Trophoblast cell (in vitro differentiated cells and primary cell): ENCODE results near the gene PHOSPHO1.

Source experiments
- DNase-seq, 2 donors: peaks; one replicate each; pipeline ENCODE4 v3.0.0-alpha.2; 2016
- H2AFZ ChIP-seq: 2 replicates; pipeline ENCODE4 v1.6.1; 2013; ENCODE audit warnings: low read length, moderate library complexity, mild to moderate bottlenecking; ENCODE audit not compliant: insufficient read depth, poor library complexity
- H2AK5ac ChIP-seq: 2 replicates; pipeline ENCODE4 v1.6.1; 2013; ENCODE audit warnings: mild to moderate bottlenecking, low read length
- H2BK120ac ChIP-seq: 2 replicates; pipeline ENCODE4 v1.6.1; 2013; ENCODE audit warnings: low read length, mild to moderate bottlenecking, moderate library complexity; ENCODE audit not compliant: insufficient read depth, poor library complexity
- H2BK12ac ChIP-seq: 2 replicates; pipeline ENCODE4 v1.6.1; 2013; ENCODE audit warnings: mild to moderate bottlenecking, low read length, moderate library complexity
- H2BK5ac ChIP-seq: 2 replicates; pipeline ENCODE4 v1.6.1; 2013; ENCODE audit warnings: low read length, low read depth, moderate library complexity, mild to moderate bottlenecking; ENCODE audit not compliant: poor library complexity
- H3K14ac ChIP-seq: 2 replicates; pipeline ENCODE4 v1.6.1; 2013; ENCODE audit warnings: mild to moderate bottlenecking, low read length
- H3K18ac ChIP-seq: 2 replicates; pipeline ENCODE4 v1.6.1; 2013; ENCODE audit warnings: mild to moderate bottlenecking, low read length
- H3K23ac ChIP-seq: 2 replicates; pipeline ENCODE4 v1.6.1; 2013; ENCODE audit warnings: low read length
- H3K27ac ChIP-seq: 2 replicates; pipeline ENCODE4 v1.5.1; 2013; ENCODE audit warnings: low read depth, mild to moderate bottlenecking, inconsistent platforms, low read length, moderate library complexity
- H3K27me3 ChIP-seq: 2 replicates; pipeline ENCODE4 v1.6.1; 2013; ENCODE audit warnings: inconsistent platforms, mild to moderate bottlenecking, low read length, moderate library complexity; ENCODE audit not compliant: insufficient read depth
- H3K36me3 ChIP-seq, 2 experiments: 1 replicate in 1 of 2; 2 replicates in 1 of 2; pipeline ENCODE4 v1.6.1; 2013; ENCODE audit warnings: low read length in 2 of 2, mild to moderate bottlenecking in 2 of 2, moderate library complexity in 1 of 2; ENCODE audit not compliant: insufficient read depth in 2 of 2, control insufficient read depth in 1 of 2
- H3K4ac ChIP-seq: 2 replicates; pipeline ENCODE4 v1.6.1; 2013; ENCODE audit warnings: low read depth, mild to moderate bottlenecking, low read length, moderate library complexity
- H3K4me1 ChIP-seq, 2 experiments: 1 replicate in 1 of 2; 2 replicates in 1 of 2; pipeline ENCODE4 v1.6.1; 2013; ENCODE audit warnings: low read length in 2 of 2, mild to moderate bottlenecking in 2 of 2, moderate library complexity in 1 of 2; ENCODE audit not compliant: insufficient read depth in 2 of 2, control insufficient read depth in 1 of 2
- H3K4me2 ChIP-seq: 2 replicates; pipeline ENCODE4 v1.6.1; 2013; ENCODE audit warnings: inconsistent platforms, mild to moderate bottlenecking, low read length, moderate library complexity
- H3K4me3 ChIP-seq: 2 replicates; pipeline ENCODE4 v1.5.1; 2013; ENCODE audit warnings: mild to moderate bottlenecking, low read depth, low read length, inconsistent platforms
- H3K79me1 ChIP-seq: one replicate; pipeline ENCODE4 v1.6.1; 2013; ENCODE audit warnings: low read length
- H3K79me2 ChIP-seq: 2 replicates; pipeline ENCODE4 v1.6.1; 2013; ENCODE audit warnings: low read length, mild to moderate bottlenecking; ENCODE audit not compliant: control insufficient read depth, insufficient read depth, poor library complexity
- H3K9ac ChIP-seq: 2 replicates; pipeline ENCODE4 v1.6.1; 2013; ENCODE audit warnings: mild to moderate bottlenecking, low read length
- H3K9me3 ChIP-seq: 2 replicates; pipeline ENCODE4 v1.6.1; 2013; ENCODE audit warnings: low read depth, mild to moderate bottlenecking, control low read depth, inconsistent platforms, low read length; ENCODE audit not compliant: insufficient read depth
- H4K12ac ChIP-seq: 2 replicates; pipeline ENCODE4 v1.6.1; 2013; ENCODE audit warnings: low read depth, mild to moderate bottlenecking, low read length, moderate library complexity
- H4K8ac ChIP-seq: 2 replicates; pipeline ENCODE4 v1.6.1; 2013; ENCODE audit warnings: low read depth, mild to moderate bottlenecking, low read length, moderate library complexity
- H4K91ac ChIP-seq: one replicate; pipeline ENCODE4 v1.6.1; 2013; ENCODE audit warnings: low read depth, mild to moderate bottlenecking, low read length, moderate library complexity
- WGBS: extraction: QIAGEN DNeasy Blood & Tissue Kit; methylation state at CpG from one replicate; pipeline ENCODE4 v1.1.7; 2013; ENCODE audit warnings: missing lambda C conversion rate; ENCODE audit not compliant: insufficient read length, insufficient coverage; ENCODE audit errors: extremely low coverage; 5-methylcytosine and 5-hydroxymethylcytosine counted together

The PHOSPHO1 gene

GRCh38 chr17:49231563-49231894 is 942 bp upstream of the PHOSPHO1 start:
- Histone ChIP-seq H3K14ac (no peak overlapping the region), H3K79me2 (peaks cover 1% of the 10 kb centered on the region), H3K36me3 (no peaks in the 10 kb centered on the region), H3K4me3 (no peak overlapping the region), H4K91ac (no peak overlapping the region), H3K4me2 (no peak overlapping the region), H3K18ac (no peak overlapping the region), H2BK12ac (no peak overlapping the region), H4K12ac (no peak overlapping the region), H2BK5ac (no peak overlapping the region), H3K9ac (no peak overlapping the region), H4K8ac (no peak overlapping the region), H3K79me1 (peaks cover 3% of the 10 kb centered on the region), H3K4ac (no peak overlapping the region), H3K27ac (no peak overlapping the region), H3K9me3 (no peaks in the 10 kb centered on the region), H2AFZ (no peak overlapping the region), H2AK5ac (no peak overlapping the region), H2BK120ac (no peak overlapping the region), H3K4me1 (peaks cover 14 to 15% of the 10 kb centered on the region in 2 experiments), H3K23ac (no peak overlapping the region), H3K27me3 (peaks cover 21% of the 10 kb centered on the region)
- DNase-seq: no peak
- WGBS: no CpG with 5 or more reads among the region's 7 CpGs

DNA sequence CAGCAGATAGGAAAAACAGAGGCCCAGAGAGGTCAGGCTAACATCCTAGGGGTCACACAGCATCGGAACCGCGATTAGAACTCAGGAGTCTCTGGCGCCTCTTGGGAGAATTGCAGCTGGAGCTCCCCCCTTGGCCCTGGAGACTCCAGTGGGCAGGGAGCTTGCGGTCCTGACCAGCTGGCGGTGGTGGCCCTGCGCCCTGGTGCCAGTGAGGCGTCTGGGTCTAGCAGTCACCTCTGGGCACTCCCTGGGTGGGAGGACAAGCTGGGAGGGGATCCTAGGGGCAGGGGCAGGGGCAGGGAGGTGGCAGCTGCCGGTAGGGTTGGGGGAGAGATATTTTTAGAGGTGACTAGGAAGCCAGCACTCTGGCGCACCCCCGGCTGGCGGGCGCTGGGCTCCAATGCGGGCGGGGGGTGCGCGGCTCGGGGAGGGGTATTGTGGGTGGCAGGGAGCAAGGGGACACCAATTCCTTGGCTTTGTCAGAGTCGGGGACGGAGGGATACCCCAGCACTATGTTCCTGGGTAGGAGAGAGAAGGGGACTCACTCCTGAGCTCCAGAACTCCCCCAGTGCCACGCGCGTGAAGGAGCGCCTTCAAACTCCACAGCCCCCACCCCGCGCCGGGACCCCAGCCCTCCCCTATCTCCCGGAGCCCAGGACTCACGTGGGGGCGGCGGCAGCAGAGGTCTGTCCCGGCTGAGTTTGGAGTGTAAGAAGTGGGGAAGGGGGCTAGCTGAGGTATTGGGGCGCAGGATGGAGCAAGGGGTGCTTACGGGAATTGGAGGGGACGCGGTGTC is 584 bp downstream of the PHOSPHO1 start:
- H3K4me3 ChIP-seq: peak overlapping the region; percentile 57
- peaks cover 9% of the 10 kb centered on the region in 2 experiments for H3K4me1 ChIP-seq
- H3K27ac ChIP-seq: no peak overlapping the region
- peaks cover 2% of the 10 kb centered on the region for H3K9me3 ChIP-seq
- WGBS: no CpG with 5 or more reads among the region's 36 CpGs
- peak overlapping the region; percentile 40 for H3K18ac ChIP-seq
- no peak overlapping the region for H4K12ac ChIP-seq
- H2BK12ac ChIP-seq: no peak overlapping the region
- H3K4ac ChIP-seq: no peak overlapping the region
- H3K79me2 ChIP-seq: peaks cover 1% of the 10 kb centered on the region
- H2BK5ac ChIP-seq: no peak overlapping the region
- H2AFZ ChIP-seq: peak overlapping the region; percentile 77
- no peak overlapping the region for H4K91ac ChIP-seq
- H3K9ac ChIP-seq: no peak overlapping the region
- no peak overlapping the region for H3K23ac ChIP-seq
- H3K27me3 ChIP-seq: peaks cover 31% of the 10 kb centered on the region
- H3K36me3 ChIP-seq: no peaks in the 10 kb centered on the region
- H2BK120ac ChIP-seq: no peak overlapping the region
- no peak overlapping the region for H2AK5ac ChIP-seq
- peak overlapping the region; percentile 73 for H3K4me2 ChIP-seq
- H3K14ac ChIP-seq: no peak overlapping the region
- no peak for DNase-seq
- peaks cover 3% of the 10 kb centered on the region for H3K79me1 ChIP-seq
- H4K8ac ChIP-seq: no peak overlapping the region

DNA sequence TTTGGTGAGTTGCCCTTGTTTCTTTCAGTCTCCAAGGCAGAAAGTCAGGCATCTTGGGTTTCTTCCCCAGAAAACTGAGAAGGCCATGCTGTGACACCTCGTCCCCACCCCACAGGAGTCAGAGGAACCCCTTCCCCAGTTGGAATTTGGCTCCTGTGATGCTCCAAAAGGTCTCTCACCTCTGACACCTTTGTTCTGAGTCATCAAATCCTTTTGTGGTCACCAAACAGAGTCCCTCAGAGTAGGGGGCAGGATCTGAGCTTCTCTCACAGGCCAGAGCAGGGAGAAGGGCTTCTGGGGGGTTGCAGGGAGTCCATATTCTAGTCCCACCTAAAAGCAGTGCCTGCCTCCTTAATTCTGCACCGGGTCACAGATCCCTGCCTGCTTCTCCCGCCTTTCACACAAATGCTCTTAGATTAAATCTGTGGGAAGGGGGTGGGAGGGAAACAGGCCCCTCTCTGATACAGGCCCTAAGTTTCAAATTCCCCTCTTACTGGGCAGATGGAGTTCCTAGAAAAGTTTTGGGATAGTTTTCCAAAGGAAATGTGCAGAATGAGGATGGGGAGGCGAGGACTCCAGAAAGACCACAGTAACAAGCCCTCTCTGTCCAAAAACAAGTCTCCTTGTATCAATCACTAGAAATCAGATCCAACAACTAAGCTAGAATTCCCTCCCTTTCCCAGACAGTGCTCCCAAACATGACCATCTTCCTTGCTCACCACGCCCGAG is 1.3 kb downstream of the PHOSPHO1 start:
- no peak overlapping the region for H4K8ac ChIP-seq
- no peak overlapping the region for H4K91ac ChIP-seq
- H3K4me2 ChIP-seq: no peak overlapping the region
- H3K18ac ChIP-seq: no peak overlapping the region
- no peak overlapping the region for H3K14ac ChIP-seq
- no peak overlapping the region for H2BK12ac ChIP-seq
- H2BK5ac ChIP-seq: no peak overlapping the region
- H2AFZ ChIP-seq: peak overlapping the region; percentile 8
- no peak overlapping the region for H3K27ac ChIP-seq
- H4K12ac ChIP-seq: no peak overlapping the region
- no peaks in the 10 kb centered on the region for H3K36me3 ChIP-seq
- no peak overlapping the region for H2AK5ac ChIP-seq
- peaks cover 39% of the 10 kb centered on the region for H3K27me3 ChIP-seq
- H3K9ac ChIP-seq: no peak overlapping the region
- no peak overlapping the region for H3K4me3 ChIP-seq
- H3K4me1 ChIP-seq: peaks cover 15% of the 10 kb centered on the region in 2 experiments
- peaks cover 1% of the 10 kb centered on the region for H3K79me2 ChIP-seq
- WGBS: no CpG with 5 or more reads among the region's 6 CpGs
- H3K4ac ChIP-seq: no peak overlapping the region
- no peak overlapping the region for H2BK120ac ChIP-seq
- peaks cover 3% of the 10 kb centered on the region for H3K79me1 ChIP-seq
- DNase-seq: no peak
- peaks cover 9% of the 10 kb centered on the region for H3K9me3 ChIP-seq
- no peak overlapping the region for H3K23ac ChIP-seq

DNA sequence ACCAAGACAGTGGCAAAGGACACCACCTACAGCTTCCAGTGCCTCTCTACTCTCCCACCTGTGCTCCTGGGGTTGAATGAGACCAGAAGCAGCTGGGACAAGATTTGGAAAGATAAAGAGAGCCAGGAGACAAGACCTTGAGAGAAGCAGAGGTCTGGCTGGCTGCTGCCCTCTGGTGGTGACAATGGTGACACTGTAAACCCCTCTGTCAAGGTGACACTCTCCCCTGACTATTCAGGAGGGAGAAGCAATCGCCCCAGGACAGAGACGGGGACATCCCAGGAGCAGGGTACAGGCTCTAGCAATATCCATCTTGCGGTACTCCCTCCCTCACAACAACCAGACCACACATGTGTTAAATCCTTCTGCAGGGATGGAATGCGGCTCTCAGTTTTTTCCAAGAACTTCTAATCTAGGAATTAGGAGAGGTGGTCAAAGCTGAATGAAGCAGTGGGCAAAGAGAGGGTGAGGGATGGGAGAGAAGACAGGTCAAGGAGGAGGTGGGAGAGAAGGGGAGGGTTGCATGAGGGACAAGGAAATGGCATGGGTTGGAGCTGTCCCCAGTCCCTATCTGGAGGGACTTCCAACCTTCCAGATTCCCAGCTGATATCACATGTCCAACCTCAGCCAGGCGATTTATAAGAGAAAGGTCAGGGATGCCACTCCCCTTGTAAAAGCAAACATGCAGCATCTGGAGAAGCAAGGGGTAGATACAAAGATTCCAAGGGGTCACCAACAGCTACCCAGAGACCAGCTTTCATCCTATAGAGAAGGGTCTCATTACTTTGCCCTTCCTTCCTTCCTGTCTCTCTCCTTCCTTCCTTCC is 2.9 kb downstream of the PHOSPHO1 start:
- H3K4me3 ChIP-seq: no peak overlapping the region
- H4K12ac ChIP-seq: no peak overlapping the region
- no CpG with 5 or more reads among the region's 5 CpGs for WGBS
- H3K27ac ChIP-seq: no peak overlapping the region
- peaks cover 1% of the 10 kb centered on the region for H3K79me2 ChIP-seq
- H3K9ac ChIP-seq: no peak overlapping the region
- H2BK5ac ChIP-seq: no peak overlapping the region
- DNase-seq: peak; percentile 66 to 83
- peaks cover 3% of the 10 kb centered on the region for H3K79me1 ChIP-seq
- no peak overlapping the region for H2AK5ac ChIP-seq
- no peak overlapping the region for H2AFZ ChIP-seq
- H3K4me1 ChIP-seq: peaks cover 19 to 21% of the 10 kb centered on the region in 2 experiments
- H3K9me3 ChIP-seq: peaks cover 11% of the 10 kb centered on the region
- no peak overlapping the region for H2BK12ac ChIP-seq
- peaks cover 52% of the 10 kb centered on the region for H3K27me3 ChIP-seq
- no peaks in the 10 kb centered on the region for H3K36me3 ChIP-seq
- H3K4ac ChIP-seq: no peak overlapping the region
- no peak overlapping the region for H3K14ac ChIP-seq
- H3K18ac ChIP-seq: no peak overlapping the region
- H3K4me2 ChIP-seq: no peak overlapping the region
- H2BK120ac ChIP-seq: no peak overlapping the region
- H4K91ac ChIP-seq: no peak overlapping the region
- no peak overlapping the region for H3K23ac ChIP-seq
- H4K8ac ChIP-seq: no peak overlapping the region
